DOHH2 (cell line): ENCODE data around the gene NELFCD.

Source experiments
- CTCF ChIP-seq: fragments of 200-600 bp; sonication (generic); IDR thresholded peaks from one replicate; pipeline ENCODE4 v1.5.1; 2014; ENCODE audit warnings: antibody characterized with exemption, mild to moderate bottlenecking, low read depth, low read length; ENCODE audit not compliant: poor library complexity, severe bottlenecking
- EZH2phosphoT487 ChIP-seq: fragments of 200-600 bp; sonication (generic); IDR thresholded peaks from 2 replicates; pipeline ENCODE4 v1.6.1; 2017; ENCODE audit warnings: borderline replicate concordance, mild to moderate bottlenecking, antibody characterized with exemption, low read length, moderate library complexity, mixed read lengths

GRCh38 chr20:59033616-59034165, 52.6 kb downstream of the NELFCD start:
- TF ChIP-seq EZH2phosphoT487 (no peak), CTCF (no peak)
